Mesendoderm (in vitro differentiated cells): ENCODE results near the gene TNFSF15.
A peak's percentile ranks its signal among the peaks of the same experiment; 100 is the strongest.

Experiments
- DNase-seq: peaks from one replicate; pipeline ENCODE4 v3.0.0; 2013
- H2AK5ac ChIP-seq: 2 replicates; pipeline ENCODE4 v1.6.1; 2013; ENCODE audit warnings: low read length, inconsistent platforms
- H2BK120ac ChIP-seq: 2 replicates; pipeline ENCODE4 v1.6.1; 2013; ENCODE audit warnings: low read depth, mild to moderate bottlenecking, low read length, moderate library complexity, mixed read lengths
- H2BK15ac ChIP-seq: replicated peaks from 2 replicates; pipeline ENCODE4 v1.6.1; 2013; ENCODE audit warnings: low read depth, mild to moderate bottlenecking, moderate library complexity
- H2BK5ac ChIP-seq: 2 replicates; pipeline ENCODE4 v1.6.1; 2013; ENCODE audit warnings: low read length, inconsistent platforms
- H3K18ac ChIP-seq: 2 replicates; pipeline ENCODE4 v1.6.1; 2013; ENCODE audit warnings: mild to moderate bottlenecking, low read length, mixed read lengths
- H3K23ac ChIP-seq: one replicate; pipeline ENCODE4 v1.6.1; 2013; ENCODE audit warnings: low read length
- H3K27ac ChIP-seq: 2 replicates; pipeline ENCODE4 v1.5.1; 2013; ENCODE audit warnings: low read depth, mild to moderate bottlenecking, inconsistent platforms, low read length, moderate library complexity
- H3K27me3 ChIP-seq: 2 replicates; pipeline ENCODE4 v1.6.1; 2013; ENCODE audit warnings: low read length, control low read depth, mild to moderate bottlenecking, inconsistent platforms; ENCODE audit not compliant: insufficient read depth, poor library complexity
- H3K36me3 ChIP-seq: 2 replicates; pipeline ENCODE4 v1.6.1; 2013; ENCODE audit warnings: low read length, inconsistent platforms; ENCODE audit not compliant: control insufficient read depth, insufficient read depth
- H3K4ac ChIP-seq: one replicate; pipeline ENCODE4 v1.6.1; 2013; ENCODE audit warnings: low read depth, mild to moderate bottlenecking, low read length, moderate library complexity
- H3K4me1 ChIP-seq: 2 replicates; pipeline ENCODE4 v1.6.1; 2013; ENCODE audit warnings: low read depth, low read length, inconsistent platforms; ENCODE audit not compliant: control insufficient read depth
- H3K4me2 ChIP-seq: 2 replicates; pipeline ENCODE4 v1.6.1; 2013; ENCODE audit warnings: low read length
- H3K4me3 ChIP-seq: 2 replicates; pipeline ENCODE4 v1.5.1; 2013; ENCODE audit warnings: mild to moderate bottlenecking, low read length
- H3K56ac ChIP-seq: one replicate; pipeline ENCODE4 v1.6.1; 2013; ENCODE audit warnings: low read length
- H3K79me1 ChIP-seq: 2 replicates; pipeline ENCODE4 v1.6.1; 2013; ENCODE audit warnings: low read length, inconsistent platforms
- H3K79me2 ChIP-seq: 2 replicates; pipeline ENCODE4 v1.6.1; 2013; ENCODE audit warnings: mild to moderate bottlenecking, low read length; ENCODE audit not compliant: control insufficient read depth, insufficient read depth
- H3K9ac ChIP-seq: 2 replicates; pipeline ENCODE4 v1.6.1; 2013; ENCODE audit warnings: low read length, inconsistent platforms
- H4K5ac ChIP-seq: one replicate; pipeline ENCODE4 v1.6.1; 2013; ENCODE audit warnings: low read length
- H4K8ac ChIP-seq: one replicate; pipeline ENCODE4 v1.6.1; 2013; ENCODE audit warnings: low read depth, mild to moderate bottlenecking, control low read depth, low read length, moderate library complexity
- WGBS: extraction: QIAGEN DNeasy Blood & Tissue Kit; methylation state at CpG from one replicate; pipeline ENCODE4 v1.1.7; 2013; ENCODE audit warnings: low lambda C conversion rate, missing lambda C conversion rate; ENCODE audit not compliant: insufficient coverage; ENCODE audit errors: extremely low coverage; 5-methylcytosine and 5-hydroxymethylcytosine counted together

The TNFSF15 gene

DNA sequence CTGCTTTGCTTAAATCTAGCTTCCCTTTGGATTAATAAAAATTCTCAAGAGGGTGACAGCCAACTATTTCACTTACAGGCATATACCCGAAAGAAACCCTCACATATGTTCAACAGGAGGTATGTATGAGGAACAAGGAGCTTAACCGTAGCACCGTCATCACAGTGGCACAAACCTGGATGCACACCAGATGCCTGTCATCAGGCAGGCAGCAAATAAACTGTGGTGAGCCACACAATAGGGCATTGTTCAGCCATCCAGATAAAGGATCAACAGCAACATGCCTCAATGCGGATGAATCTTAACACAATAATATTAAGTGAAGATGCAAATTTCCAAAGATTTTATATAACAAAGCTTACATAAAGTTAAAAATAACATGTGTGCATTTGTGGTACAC is 5.5 kb upstream of the TNFSF15 start:
- Histone ChIP-seq H3K27me3 (no peaks in the 10 kb centered on the region), H4K5ac (no peak overlapping the region), H3K36me3 (no peaks in the 10 kb centered on the region), H4K8ac (no peak overlapping the region), H3K79me2 (no peaks in the 10 kb centered on the region), H3K18ac (no peak overlapping the region), H2BK120ac (no peak overlapping the region), H3K9ac (no peak overlapping the region), H3K4me2 (no peak overlapping the region), H3K4me3 (no peak overlapping the region), H2BK5ac (no peak overlapping the region), H3K4ac (no peak overlapping the region), H2BK15ac (no peak overlapping the region), H3K4me1 (no peaks in the 10 kb centered on the region), H2AK5ac (no peak overlapping the region), H3K27ac (no peak overlapping the region), H3K23ac (no peak overlapping the region), H3K79me1 (no peaks in the 10 kb centered on the region), H3K56ac (no peak overlapping the region)
- WGBS = no CpG with 5 or more reads among the region's 4 CpGs
- DNase-seq = no peak

DNA sequence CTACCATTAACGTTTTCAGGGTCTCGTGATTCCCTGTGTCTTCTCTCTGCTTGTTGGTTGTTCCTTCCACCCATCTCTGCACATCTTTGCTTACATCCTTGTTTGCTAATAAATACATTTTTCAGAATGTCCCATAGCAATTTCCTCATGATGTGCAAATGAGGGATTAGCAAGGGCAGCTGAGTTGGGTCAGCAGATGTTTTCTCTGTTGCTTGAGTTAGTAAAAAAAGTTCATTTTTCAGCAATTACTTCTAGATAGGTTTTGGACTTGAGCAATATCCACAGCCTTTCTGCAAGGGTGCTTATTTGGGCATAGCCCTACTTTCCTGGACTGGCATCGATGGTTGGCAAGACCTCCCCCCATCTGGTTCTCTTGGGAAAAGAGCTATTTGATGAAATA is 4.8 kb upstream of the TNFSF15 start:
- Histone ChIP-seq H3K36me3 (no peaks in the 10 kb centered on the region), H2BK5ac (no peak overlapping the region), H3K4me2 (no peak overlapping the region), H4K8ac (no peak overlapping the region), H3K79me2 (no peaks in the 10 kb centered on the region), H3K4me1 (no peaks in the 10 kb centered on the region), H3K23ac (no peak overlapping the region), H2AK5ac (no peak overlapping the region), H3K4ac (no peak overlapping the region), H3K18ac (no peak overlapping the region), H4K5ac (no peak overlapping the region), H3K4me3 (no peak overlapping the region), H3K56ac (no peak overlapping the region), H3K79me1 (no peaks in the 10 kb centered on the region), H3K27me3 (no peaks in the 10 kb centered on the region), H2BK120ac (no peak overlapping the region), H3K27ac (no peak overlapping the region), H3K9ac (no peak overlapping the region), H2BK15ac (no peak overlapping the region)
- WGBS = no CpG with 5 or more reads among the region's 3 CpGs
- DNase-seq = no peak

GRCh38 chr9:114806526-114806900 is 674 bp upstream of the TNFSF15 start:
- Histone ChIP-seq H3K79me2 (no peaks in the 10 kb centered on the region), H3K23ac (no peak overlapping the region), H3K4me1 (peaks cover 5% of the 10 kb centered on the region), H4K5ac (no peak overlapping the region), H3K27ac (no peak overlapping the region), H3K4ac (no peak overlapping the region), H2BK15ac (no peak overlapping the region), H2BK120ac (no peak overlapping the region), H2BK5ac (no peak overlapping the region), H2AK5ac (no peak overlapping the region), H3K18ac (no peak overlapping the region), H3K36me3 (no peaks in the 10 kb centered on the region), H3K56ac (no peak overlapping the region), H3K4me2 (no peak overlapping the region), H3K27me3 (no peaks in the 10 kb centered on the region), H3K9ac (no peak overlapping the region), H4K8ac (no peak overlapping the region), H3K4me3 (no peak overlapping the region), H3K79me1 (no peaks in the 10 kb centered on the region)
- no peak for DNase-seq
- no CpG with 5 or more reads among the region's 2 CpGs for WGBS

GRCh38 chr9:114804505-114804904 is 1.3 kb downstream of the TNFSF15 start:
- Histone ChIP-seq H3K4ac (no peak overlapping the region), H2BK5ac (no peak overlapping the region), H3K9ac (no peak overlapping the region), H2BK15ac (no peak overlapping the region), H3K4me2 (no peak overlapping the region), H2BK120ac (no peak overlapping the region), H3K27ac (no peak overlapping the region), H4K8ac (no peak overlapping the region), H3K4me1 (peaks cover 6% of the 10 kb centered on the region), H3K4me3 (no peak overlapping the region), H4K5ac (no peak overlapping the region), H3K23ac (no peak overlapping the region), H2AK5ac (no peak overlapping the region), H3K79me2 (no peaks in the 10 kb centered on the region), H3K36me3 (no peaks in the 10 kb centered on the region), H3K27me3 (no peaks in the 10 kb centered on the region), H3K79me1 (no peaks in the 10 kb centered on the region), H3K56ac (no peak overlapping the region), H3K18ac (no peak overlapping the region)
- no CpG with 5 or more reads among the region's 5 CpGs for WGBS
- no peak for DNase-seq

- no peak overlapping the region for H3K56ac ChIP-seq
- no peak overlapping the region for H2AK5ac ChIP-seq
- no peak overlapping the region for H3K9ac ChIP-seq
- DNase-seq = peak; percentile 35
- H3K4ac ChIP-seq = no peak overlapping the region
- no CpG with 5 or more reads among the region's 1 CpG for WGBS
- H4K5ac ChIP-seq = no peak overlapping the region
- H2BK120ac ChIP-seq = no peak overlapping the region
- H3K79me1 ChIP-seq = no peaks in the 10 kb centered on the region
- H3K23ac ChIP-seq = no peak overlapping the region
- no peak overlapping the region for H3K27ac ChIP-seq
- no peaks in the 10 kb centered on the region for H3K79me2 ChIP-seq
- no peaks in the 10 kb centered on the region for H3K27me3 ChIP-seq
- no peak overlapping the region for H3K4me2 ChIP-seq
- H2BK15ac ChIP-seq = no peak overlapping the region
- no peak overlapping the region for H3K18ac ChIP-seq
- H3K36me3 ChIP-seq = no peaks in the 10 kb centered on the region
- H4K8ac ChIP-seq = no peak overlapping the region
- no peak overlapping the region for H2BK5ac ChIP-seq
- H3K4me1 ChIP-seq = peaks cover 10% of the 10 kb centered on the region
- H3K4me3 ChIP-seq = no peak overlapping the region
Observed at GRCh38 chr9:114803479-114804265, 2.2 kb downstream of the TNFSF15 start.

DNA sequence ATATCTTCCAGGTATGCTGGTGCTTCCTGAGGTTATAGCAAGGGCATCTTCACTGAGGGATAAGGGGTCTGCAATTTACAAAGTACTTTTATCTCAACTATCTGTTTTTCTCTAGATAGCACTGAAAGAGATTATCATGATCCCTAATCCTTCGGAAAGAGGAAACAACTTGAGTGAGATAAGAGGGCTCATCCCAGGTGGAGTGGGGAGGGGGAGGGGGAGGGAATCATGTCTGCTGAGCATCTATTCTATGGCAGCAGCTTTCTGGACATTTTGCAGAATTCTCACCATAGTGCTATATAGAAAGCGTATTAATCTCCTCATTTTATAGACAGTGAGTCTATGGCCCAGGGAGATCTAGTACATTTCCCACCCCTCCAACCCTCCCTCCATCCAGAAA is 5.9 kb downstream of the TNFSF15 start:
- H4K5ac ChIP-seq = no peak overlapping the region
- no peak overlapping the region for H3K9ac ChIP-seq
- no peak overlapping the region for H3K4me3 ChIP-seq
- H3K4me1 ChIP-seq = peaks cover 10% of the 10 kb centered on the region
- H3K27me3 ChIP-seq = peaks cover 2% of the 10 kb centered on the region
- H3K27ac ChIP-seq = no peak overlapping the region
- no peak overlapping the region for H2AK5ac ChIP-seq
- no peak overlapping the region for H3K23ac ChIP-seq
- no peaks in the 10 kb centered on the region for H3K36me3 ChIP-seq
- H3K4ac ChIP-seq = no peak overlapping the region
- H3K56ac ChIP-seq = no peak overlapping the region
- no peaks in the 10 kb centered on the region for H3K79me1 ChIP-seq
- no peak overlapping the region for H4K8ac ChIP-seq
- no peak overlapping the region for H3K18ac ChIP-seq
- H2BK15ac ChIP-seq = no peak overlapping the region
- H2BK120ac ChIP-seq = no peak overlapping the region
- no CpG with 5 or more reads among the region's 2 CpGs for WGBS
- peak; percentile 90 for DNase-seq
- H2BK5ac ChIP-seq = no peak overlapping the region
- no peak overlapping the region for H3K4me2 ChIP-seq
- no peaks in the 10 kb centered on the region for H3K79me2 ChIP-seq
